ENCODE data around the gene BCR.

BCR gene

GRCh38 chr22:23263651-23264555 lies 83.6 kb downstream of the BCR start:
- no peak for DNase-seq

- DNase-seq, result no peak
Measured at GRCh38 chr22:23264610-23265367, 84.5 kb downstream of the BCR start.

GRCh38 chr22:23265368-23265700 lies 85.0 kb downstream of the BCR start:
- DNase-seq, result no peak

DNA sequence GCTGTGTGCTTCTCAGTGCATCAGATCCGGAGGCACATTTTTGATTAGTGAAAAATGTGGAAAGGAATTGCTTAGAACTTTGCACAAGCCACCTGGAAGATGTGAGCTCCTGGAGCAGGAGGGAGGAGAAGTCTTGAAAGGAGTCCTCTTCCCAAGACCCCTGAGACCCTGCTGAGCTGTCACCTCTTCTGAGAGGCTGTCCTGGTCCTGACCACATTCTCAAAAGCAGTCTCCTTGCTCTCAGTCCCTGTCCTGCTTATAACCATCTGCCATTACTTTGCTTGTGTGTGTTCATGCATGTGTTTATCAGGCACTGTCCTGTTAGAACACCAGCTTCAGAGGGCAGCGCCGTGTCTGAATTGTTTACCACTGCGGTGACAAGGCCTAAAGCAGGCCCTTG lies 86.5 kb downstream of the BCR start:
- no peak for DNase-seq

GRCh38 chr22:23267226-23268043 lies 87.1 kb downstream of the BCR start:
- DNase-seq, result no peak

- no peak for DNase-seq
Measured at GRCh38 chr22:23268139-23268712, 87.9 kb downstream of the BCR start.

DNA sequence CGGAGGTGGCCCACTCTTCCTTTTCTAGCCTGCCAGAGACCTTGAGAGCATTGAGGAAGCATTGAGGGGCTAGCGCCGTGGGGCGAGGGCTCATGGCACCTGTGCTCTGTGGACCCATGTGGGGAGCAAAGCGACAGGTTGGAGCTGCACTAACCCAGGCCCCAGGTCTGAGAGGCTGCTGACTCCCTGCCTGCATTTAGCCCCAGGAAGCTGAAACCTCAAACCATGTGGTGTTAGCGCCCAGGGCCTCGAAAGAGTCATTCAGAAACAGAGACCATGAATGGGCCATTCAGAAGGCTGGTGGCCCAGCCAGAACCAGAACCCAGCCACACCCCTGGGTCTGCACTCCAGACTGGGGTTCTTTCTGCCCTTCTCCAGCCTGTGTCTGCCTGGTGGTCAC lies 88.6 kb downstream of the BCR start:
- no peak for DNase-seq

- DNase-seq, result no peak
Measured at GRCh38 chr22:23269441-23270211, 89.3 kb downstream of the BCR start.

- no peak for DNase-seq
Measured at GRCh38 chr22:23270212-23270733, 90.0 kb downstream of the BCR start.

DNA sequence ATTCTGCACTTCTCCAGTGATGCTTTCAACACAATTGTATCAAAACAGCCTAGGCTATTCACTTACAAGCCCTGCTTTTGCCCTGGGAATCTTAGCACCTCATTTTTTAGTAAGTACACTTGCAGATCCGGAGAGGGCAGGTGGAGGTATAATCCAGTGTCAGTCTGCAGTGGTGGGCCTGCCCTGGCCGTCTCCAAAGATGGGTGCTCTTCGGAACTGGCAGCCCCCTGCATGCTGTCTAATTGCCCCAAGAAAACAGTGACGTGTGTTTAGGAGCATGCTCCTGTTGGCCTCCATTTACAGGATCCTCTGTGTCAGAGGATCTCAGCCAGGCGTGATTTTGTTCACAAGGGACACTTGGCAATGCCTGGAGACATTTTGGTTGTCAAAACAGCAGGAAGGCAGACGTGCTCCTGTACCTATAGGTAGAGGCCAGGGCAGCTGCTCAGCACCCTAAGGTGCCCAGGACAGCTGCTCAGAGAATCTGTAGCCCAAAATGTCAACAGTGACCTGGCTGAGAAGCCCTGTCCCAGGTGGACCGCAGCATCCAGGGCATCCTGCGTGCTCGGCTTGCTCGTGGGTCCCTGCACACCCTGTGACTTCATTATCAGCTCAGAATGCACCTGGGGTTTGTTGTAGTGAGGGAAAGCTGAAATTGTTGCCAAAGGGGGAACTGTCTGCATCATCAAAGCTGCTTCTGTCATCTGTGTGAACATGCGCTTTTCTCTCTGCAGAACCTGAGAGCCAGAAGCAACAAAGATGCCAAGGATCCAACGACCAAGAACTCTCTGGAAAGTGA lies 90.7 kb downstream of the BCR start:
- no peak for DNase-seq

GRCh38 chr22:23271597-23271908 lies 91.2 kb downstream of the BCR start:
- no peak for DNase-seq

- no peak for DNase-seq
Measured at GRCh38 chr22:23272371-23272770, 92.1 kb downstream of the BCR start.

- no peak for DNase-seq
Measured at GRCh38 chr22:23272834-23273233, 92.5 kb downstream of the BCR start.

GRCh38 chr22:23273445-23274145 lies 93.3 kb downstream of the BCR start:
- DNase-seq, result no peak

DNA sequence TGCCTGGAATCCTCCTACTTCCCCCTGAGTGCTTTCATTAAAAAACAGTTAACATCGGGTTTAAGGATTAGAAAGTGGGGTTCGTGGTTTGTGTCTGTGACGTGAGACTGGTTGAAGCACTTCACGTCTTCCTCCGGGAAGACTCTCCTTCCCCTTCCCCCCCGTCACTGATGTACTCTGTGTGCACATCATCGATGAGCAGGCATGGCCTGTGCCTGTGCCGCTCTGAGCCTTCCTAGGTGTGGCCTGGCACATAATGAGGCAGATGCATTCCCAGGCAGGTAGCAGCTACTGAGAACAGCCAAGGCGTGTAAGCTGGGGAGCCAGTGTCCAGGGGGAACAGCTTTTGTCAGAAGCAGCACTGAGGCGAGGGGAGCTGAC lies 93.8 kb downstream of the BCR start:
- DNase-seq, result no peak

GRCh38 chr22:23274891-23275694 lies 94.8 kb downstream of the BCR start:
- DNase-seq, result no peak

DNA sequence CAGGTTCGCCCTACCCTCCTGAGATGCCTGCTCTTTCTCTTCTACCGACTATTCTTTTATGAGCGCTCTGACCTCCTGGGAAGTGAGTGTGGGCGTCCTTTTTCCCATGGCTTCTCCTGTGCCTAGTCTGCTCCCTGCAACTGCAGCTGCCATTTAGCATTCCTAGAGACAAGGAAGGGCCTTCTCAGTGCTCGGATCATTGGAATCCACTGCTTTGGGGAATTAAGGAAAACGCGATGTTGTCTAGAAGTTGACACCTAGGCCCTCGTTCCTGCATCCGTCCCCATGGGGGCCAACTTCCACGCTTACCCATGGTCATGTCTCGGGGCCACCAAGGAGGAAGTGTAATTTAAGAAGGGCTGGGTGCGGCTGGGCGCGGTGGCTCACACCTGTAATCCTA lies 95.4 kb downstream of the BCR start:
- DNase-seq, result no peak

GRCh38 chr22:23276656-23277582 lies 96.6 kb downstream of the BCR start:
- no peak for DNase-seq

All from right hindlimb (tissue), 1 donor.